Choroid plexus epithelial cell (primary cell): ENCODE results near the gene RIPPLY1.

Experiments
- DNase-seq: peaks from one replicate; pipeline ENCODE4 v3.0.0-alpha.2; 2010; ENCODE audit warnings: low read depth
- H3K4me3 ChIP-seq: 2 replicates; pipeline ENCODE4 v1.5.1; 2011; ENCODE audit warnings: low read depth, mild to moderate bottlenecking, control low read depth, low read length, moderate library complexity
- TF ChIP-seq, protein P1 (sequence below): conservative IDR thresholded peaks from 2 replicates; pipeline ENCODE4 v1.5.1; 2011; ENCODE audit warnings: low read depth, mild to moderate bottlenecking, control low read depth, inconsistent platforms, low read length, moderate library complexity

RIPPLY1 gene

DNA sequence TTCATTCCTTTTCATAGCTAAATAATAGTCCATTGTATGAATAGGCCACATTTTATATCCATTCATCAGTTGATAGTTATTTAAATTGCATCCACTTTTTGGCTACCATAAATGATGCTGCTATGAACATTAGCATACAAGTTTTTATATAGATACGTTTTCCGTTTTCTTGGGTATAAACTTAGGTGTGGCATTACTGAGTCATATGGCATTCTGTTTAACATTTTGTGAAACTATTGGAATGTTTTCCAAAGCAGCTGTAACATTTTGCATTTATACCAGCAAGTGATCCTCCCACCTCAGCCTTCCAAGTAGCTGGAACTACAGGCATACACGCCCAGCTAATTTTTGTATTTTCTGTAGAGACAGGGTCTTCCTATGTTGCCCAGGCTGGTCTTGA is 43.3 kb upstream of the RIPPLY1 start:
- TF ChIP-seq, protein P1, sequence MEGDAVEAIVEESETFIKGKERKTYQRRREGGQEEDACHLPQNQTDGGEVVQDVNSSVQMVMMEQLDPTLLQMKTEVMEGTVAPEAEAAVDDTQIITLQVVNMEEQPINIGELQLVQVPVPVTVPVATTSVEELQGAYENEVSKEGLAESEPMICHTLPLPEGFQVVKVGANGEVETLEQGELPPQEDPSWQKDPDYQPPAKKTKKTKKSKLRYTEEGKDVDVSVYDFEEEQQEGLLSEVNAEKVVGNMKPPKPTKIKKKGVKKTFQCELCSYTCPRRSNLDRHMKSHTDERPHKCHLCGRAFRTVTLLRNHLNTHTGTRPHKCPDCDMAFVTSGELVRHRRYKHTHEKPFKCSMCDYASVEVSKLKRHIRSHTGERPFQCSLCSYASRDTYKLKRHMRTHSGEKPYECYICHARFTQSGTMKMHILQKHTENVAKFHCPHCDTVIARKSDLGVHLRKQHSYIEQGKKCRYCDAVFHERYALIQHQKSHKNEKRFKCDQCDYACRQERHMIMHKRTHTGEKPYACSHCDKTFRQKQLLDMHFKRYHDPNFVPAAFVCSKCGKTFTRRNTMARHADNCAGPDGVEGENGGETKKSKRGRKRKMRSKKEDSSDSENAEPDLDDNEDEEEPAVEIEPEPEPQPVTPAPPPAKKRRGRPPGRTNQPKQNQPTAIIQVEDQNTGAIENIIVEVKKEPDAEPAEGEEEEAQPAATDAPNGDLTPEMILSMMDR, result no peak
- no peak overlapping the region for H3K4me3 ChIP-seq
- no peak for DNase-seq

DNA sequence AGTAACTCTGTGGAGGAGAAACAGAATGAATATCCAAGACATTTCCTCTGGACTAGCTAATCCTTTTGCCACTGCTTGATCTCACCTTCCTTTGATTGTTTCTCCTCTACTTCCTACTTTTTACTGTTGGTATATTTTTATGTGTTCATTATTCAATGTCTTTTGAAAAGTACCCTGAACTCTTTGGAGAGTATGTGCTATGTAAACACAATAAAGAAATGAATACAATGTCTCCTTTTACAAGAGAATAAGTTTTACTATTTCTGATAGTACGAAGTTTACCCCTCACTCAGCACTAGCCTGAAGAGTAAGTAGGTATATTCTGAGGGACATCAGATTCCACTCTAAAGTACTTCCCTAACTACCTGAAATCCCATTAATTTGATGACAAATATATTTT is 36.9 kb upstream of the RIPPLY1 start:
- no peak for DNase-seq
- TF ChIP-seq, protein P1, result no peak

DNA sequence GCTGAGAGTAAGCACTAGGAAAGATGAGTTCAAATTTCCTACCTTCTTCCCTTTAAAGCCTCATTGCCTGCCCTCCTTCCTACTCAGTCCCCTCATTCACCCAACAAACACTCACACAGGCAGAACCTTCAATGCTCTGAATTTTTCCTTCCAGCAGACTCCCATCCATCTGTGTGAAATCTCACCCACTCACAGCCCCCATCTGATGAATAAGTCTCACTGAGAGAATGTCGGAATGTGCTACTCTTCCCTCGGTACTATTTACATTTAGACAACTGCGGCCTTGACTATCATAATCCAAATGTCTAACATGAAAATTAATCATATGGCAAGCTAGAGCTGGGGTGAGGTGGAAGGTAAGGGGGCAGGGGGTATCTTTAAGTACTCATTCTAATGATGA is 36.4 kb upstream of the RIPPLY1 start:
- TF ChIP-seq, protein P1, result no peak
- DNase-seq, result no peak
- H3K4me3 ChIP-seq, result no peak overlapping the region

More for the DNA sequence above, 36.9 kb upstream of the RIPPLY1 start:
- no peak overlapping the region for H3K4me3 ChIP-seq

DNA sequence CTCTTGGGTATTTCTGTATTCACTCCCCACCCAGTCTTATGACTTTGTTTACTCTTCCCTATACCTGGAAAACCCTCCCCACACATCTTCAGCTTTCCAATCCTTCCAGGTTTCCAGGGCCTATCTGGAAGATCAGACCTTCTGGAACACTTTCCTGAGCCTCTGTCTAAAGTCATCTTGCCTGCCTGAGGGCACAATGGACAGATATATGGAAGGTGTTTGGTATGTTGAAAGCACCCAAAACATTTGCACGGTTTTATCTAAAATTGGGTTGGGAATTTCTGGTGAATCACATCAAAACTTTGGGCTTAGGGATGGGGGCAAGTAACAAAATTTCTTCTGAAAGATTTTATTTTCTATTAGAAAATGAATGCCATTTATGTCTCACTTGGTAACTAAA is 33.1 kb upstream of the RIPPLY1 start:
- no peak for DNase-seq
- no peak overlapping the region for H3K4me3 ChIP-seq
- TF ChIP-seq, protein P1, result no peak

DNA sequence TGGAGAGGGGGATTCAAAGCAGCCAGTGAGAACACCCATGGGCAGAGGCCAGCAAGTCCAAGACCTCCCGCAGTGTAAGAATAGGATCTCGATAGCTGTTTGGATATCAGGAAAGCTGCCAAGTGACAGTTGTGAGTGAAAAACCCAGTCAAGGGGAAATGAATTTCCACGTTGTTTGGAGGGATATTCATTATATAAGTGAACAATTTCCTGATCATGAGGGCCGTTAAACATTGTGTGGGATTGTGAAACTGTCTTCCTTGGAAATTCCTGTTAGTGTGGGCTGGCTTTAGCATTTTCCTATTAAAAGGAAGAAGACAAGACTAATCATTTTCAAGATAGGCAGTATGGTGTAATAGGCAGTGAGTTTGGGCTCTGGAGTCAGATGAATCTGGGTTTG is 32.0 kb upstream of the RIPPLY1 start:
- no peak for DNase-seq
- TF ChIP-seq, protein P1, result no peak
- no peak overlapping the region for H3K4me3 ChIP-seq

DNA sequence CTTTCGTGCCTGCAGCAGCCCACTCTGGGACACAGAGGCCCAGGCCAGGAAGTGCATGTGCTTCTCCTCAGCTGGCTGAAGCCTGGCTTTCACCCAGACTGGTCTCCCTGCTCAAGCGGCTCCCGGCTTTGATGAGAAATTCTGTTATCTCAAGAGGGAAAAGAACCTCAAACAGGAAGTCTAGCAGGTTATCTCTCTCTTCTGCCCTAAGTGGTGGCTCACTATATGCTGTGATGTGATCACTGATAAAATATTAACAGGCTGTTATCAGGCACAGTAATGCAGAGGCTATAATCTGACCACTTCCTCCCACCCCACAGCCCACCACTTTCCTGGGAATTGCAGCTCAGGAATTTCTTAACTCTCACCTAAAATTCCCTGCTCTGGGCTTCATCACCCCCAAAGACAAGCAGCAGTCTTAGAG is 30.4 kb upstream of the RIPPLY1 start:
- DNase-seq, result no peak
- no peak overlapping the region for H3K4me3 ChIP-seq
- TF ChIP-seq, protein P1, result no peak

DNA sequence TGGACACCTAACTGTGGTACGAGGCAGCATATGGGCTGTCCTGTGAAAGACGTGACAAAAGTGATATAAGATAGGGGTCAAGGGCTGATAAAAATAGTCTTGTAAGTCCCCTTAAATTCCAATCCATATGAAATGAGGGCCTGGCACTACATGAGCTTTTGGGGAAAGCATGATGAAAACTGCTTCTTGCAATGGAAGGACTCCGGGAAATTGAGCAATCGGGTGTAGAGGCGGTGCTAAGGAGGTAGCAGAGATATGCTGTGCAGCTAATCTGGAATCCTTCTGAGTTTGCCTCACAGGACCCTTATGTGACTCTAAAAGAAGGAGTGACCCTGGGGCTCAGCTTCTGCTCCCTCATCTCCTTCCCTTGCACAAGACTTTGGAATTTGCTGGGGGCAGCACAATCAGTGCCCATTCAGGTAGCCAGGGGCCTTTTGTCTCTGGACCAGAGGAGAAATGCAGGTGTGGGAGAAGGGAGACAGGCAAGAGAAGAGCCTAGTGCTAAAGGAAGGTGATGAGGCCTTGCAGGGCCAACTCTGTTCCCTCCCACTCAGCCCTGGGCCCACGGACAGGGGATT is 29.9 kb upstream of the RIPPLY1 start:
- peak; percentile 54 for DNase-seq

More for the DNA sequence above, 29.9 kb upstream of the RIPPLY1 start:
- no peak overlapping the region for H3K4me3 ChIP-seq
- TF ChIP-seq, protein P1, result no peak
